ENCODE measurements around the gene KPRP. TPM values are rescaled to one million over a fixed set of nuclear protein-coding genes. Genes with fewer than 3 reads are reported as not detected.

The KPRP gene
- total RNA-seq, 4 donors from 2014 or later, result 0.09 to 3.7 (median 1.2) TPM

GRCh38 chr1:152737997-152738396 is 19.8 kb upstream of the KPRP start:
- no peaks in the 10 kb centered on the region for H3K9me3 ChIP-seq
- no peak for TF ChIP-seq POLR2A (IDR thresholded peaks at IDR 0.05)
- TF ChIP-seq CTCF (IDR thresholded peaks at IDR 0.05), result no peak
- H3K27me3 ChIP-seq, result no peaks in the 10 kb centered on the region
- intact Hi-C loops (cut with DNase I), result no loop called here
- peaks cover 0 to 4% (median 0%) of the 10 kb centered on the region in 3 donors for H3K4me1 ChIP-seq
- WGBS, 2 donors, result 69 to 71% methylated on average over 5 of the region's 5 CpGs
- no peak for DNase-seq
- no peak overlapping the region for H3K27ac ChIP-seq
- H3K36me3 ChIP-seq, result no peaks in the 10 kb centered on the region
- no peak overlapping the region for H3K4me3 ChIP-seq

GRCh38 chr1:152739841-152740240 is 18.0 kb upstream of the KPRP start:
- Histone ChIP-seq H3K9me3 (no peaks in the 10 kb centered on the region), H3K4me1 (peaks cover 0 to 7% (median 4%) of the 10 kb centered on the region in 3 donors), H3K27ac (no peak overlapping the region), H3K27me3 (no peaks in the 10 kb centered on the region), H3K4me3 (no peak overlapping the region), H3K36me3 (no peaks in the 10 kb centered on the region)
- DNase-seq, result no peak
- TF ChIP-seq POLR2A (IDR thresholded peaks at IDR 0.05) (no peak), CTCF (IDR thresholded peaks at IDR 0.05) (no peak)
- 46 to 69% methylated on average over 3 of the region's 3 CpGs for WGBS, 2 donors
- intact Hi-C loops (cut with DNase I), result no loop called here

- Histone ChIP-seq H3K9me3 (no peaks in the 10 kb centered on the region), H3K27ac (no peak overlapping the region), H3K27me3 (no peaks in the 10 kb centered on the region), H3K4me3 (no peak overlapping the region), H3K4me1 (peaks cover 0 to 7% (median 4%) of the 10 kb centered on the region in 3 donors), H3K36me3 (no peaks in the 10 kb centered on the region)
- TF ChIP-seq POLR2A (IDR thresholded peaks at IDR 0.05) (no peak), CTCF (IDR thresholded peaks at IDR 0.05) (no peak)
- intact Hi-C loops (cut with DNase I), result no loop called here
- DNase-seq, result no peak
Measured at GRCh38 chr1:152741656-152742055, 16.2 kb upstream of the KPRP start.

- H3K27me3 ChIP-seq, result no peaks in the 10 kb centered on the region
- H3K9me3 ChIP-seq, result no peaks in the 10 kb centered on the region
- peaks cover 0 to 7% (median 4%) of the 10 kb centered on the region in 3 donors for H3K4me1 ChIP-seq
- H3K27ac ChIP-seq, result no peak overlapping the region
- intact Hi-C loops (cut with DNase I), result no loop called here
- no peak overlapping the region for H3K4me3 ChIP-seq
- H3K36me3 ChIP-seq, result no peaks in the 10 kb centered on the region
- WGBS, 2 donors, result 36 to 58% methylated on average over 2 of the region's 2 CpGs
- TF ChIP-seq CTCF (IDR thresholded peaks at IDR 0.05) (no peak), POLR2A (IDR thresholded peaks at IDR 0.05) (no peak)
- DNase-seq, result no peak
Measured at GRCh38 chr1:152743371-152744145, 14.3 kb upstream of the KPRP start.

GRCh38 chr1:152745289-152745704 is 12.5 kb upstream of the KPRP start:
- DNase-seq, result no peak
- no peaks in the 10 kb centered on the region for H3K9me3 ChIP-seq
- no peak overlapping the region for H3K27ac ChIP-seq
- no peaks in the 10 kb centered on the region for H3K36me3 ChIP-seq
- no peak overlapping the region for H3K4me3 ChIP-seq
- peaks cover 0 to 13% (median 0%) of the 10 kb centered on the region in 4 donors for H3K27me3 ChIP-seq
- intact Hi-C loops (cut with DNase I), result no loop called here
- TF ChIP-seq POLR2A (IDR thresholded peaks at IDR 0.05), result no peak
- TF ChIP-seq CTCF (IDR thresholded peaks at IDR 0.05), result peak in 2 of 6 experiments; percentile 32 to 50
- H3K4me1 ChIP-seq, result peaks cover 0 to 7% (median 0%) of the 10 kb centered on the region in 3 donors
- 31 to 38% methylated on average over 4 of the region's 4 CpGs for WGBS, 2 donors

All from esophagus squamous epithelium (tissue), 5 donors.